HEK293 (cell line): Measurements from ENCODE around the gene FSIP1.

Source experiments
- CTCF ChIP-seq: fragments of 450-650 bp; formaldehyde crosslinking; IDR thresholded peaks from 2 replicates; pipeline ENCODE4 v1.5.1; 2016; ENCODE audit warnings: missing biosample characterization, missing genetic modification characterization
- HOXA7 ChIP-seq: sonication (generic); formaldehyde crosslinking; IDR thresholded peaks from 2 replicates; pipeline ENCODE4 v1.8.1; 2022; ENCODE audit warnings: missing genetic modification reagents, borderline replicate concordance
- IKZF3 ChIP-seq: fragments of 450-650 bp; IDR thresholded peaks from 2 replicates; pipeline ENCODE4 v1.5.0; 2018; ENCODE audit warnings: missing biosample characterization, mild to moderate bottlenecking, missing genetic modification characterization, moderate library complexity
- MYNN ChIP-seq: fragments of 450-650 bp; formaldehyde crosslinking; IDR thresholded peaks from 2 replicates; pipeline ENCODE4 v1.5.1; 2016; ENCODE audit warnings: missing biosample characterization, missing genetic modification characterization, borderline replicate concordance
- OVOL3 ChIP-seq: fragments of 450-650 bp; formaldehyde crosslinking; IDR thresholded peaks from 2 replicates; pipeline ENCODE4 v1.5.1; 2016; ENCODE audit warnings: missing biosample characterization, missing genetic modification characterization
- ZNF362 ChIP-seq: fragments of 450-650 bp; formaldehyde crosslinking; IDR thresholded peaks from 2 replicates; pipeline ENCODE4 v1.5.1; 2016; ENCODE audit warnings: missing biosample characterization, missing genetic modification characterization
- ZNF707 ChIP-seq: fragments of 450-650 bp; formaldehyde crosslinking; IDR thresholded peaks from 2 replicates; pipeline ENCODE4 v1.5.1; 2016; ENCODE audit warnings: missing biosample characterization, missing genetic modification characterization
- ZNF792 ChIP-seq: fragments of 450-650 bp; formaldehyde crosslinking; IDR thresholded peaks from 2 replicates; pipeline ENCODE4 v1.5.1; 2016; ENCODE audit warnings: missing biosample characterization, missing genetic modification characterization
- ZSCAN18 ChIP-seq: fragments of 450-650 bp; formaldehyde crosslinking; IDR thresholded peaks from 2 replicates; pipeline ENCODE4 v1.5.1; 2016; ENCODE audit warnings: missing biosample characterization, missing genetic modification characterization

- TF ChIP-seq CTCF (tag by site-specific recombination) = no peak
- no peak for TF ChIP-seq IKZF3 (tag by site-specific recombination)
- TF ChIP-seq MYNN (tag by site-specific recombination) = no peak
- no peak for TF ChIP-seq ZNF792 (tag by site-specific recombination)
- TF ChIP-seq ZNF362 (tag by site-specific recombination) = no peak
- TF ChIP-seq HOXA7 = no peak
- TF ChIP-seq ZSCAN18 = no peak
- no peak for TF ChIP-seq ZNF707 (tag by site-specific recombination)
- no peak for TF ChIP-seq OVOL3
Measured at GRCh38 chr15:39826975-39827374, 44.3 kb upstream of the FSIP1 start.
